Measurements from ENCODE around the gene ATP10A. TPM values are rescaled to one million over a fixed set of nuclear protein-coding genes. Genes with fewer than 3 reads are reported as not detected.
"Not testable (repeated sequence)": the region's sequence is repeated elsewhere in the genome, so short reads cannot be mapped to it uniquely, and the experiment has no call there.

The ATP10A gene
- total RNA-seq, 1 experiment from 2014 or later: 2.0 TPM

- no peaks in the 10 kb centered on the region for H3K27me3 ChIP-seq (ENCODE audit: control insufficient read depth, insufficient read depth, low read length)
- no peak for DNase-seq
- no peak overlapping the region for H3K4me3 ChIP-seq (ENCODE audit: insufficient read depth, low read depth, low read length)
These were observed 99.8 kb downstream of the ATP10A start for GRCh38 chr15:25763331-25763751.

DNA sequence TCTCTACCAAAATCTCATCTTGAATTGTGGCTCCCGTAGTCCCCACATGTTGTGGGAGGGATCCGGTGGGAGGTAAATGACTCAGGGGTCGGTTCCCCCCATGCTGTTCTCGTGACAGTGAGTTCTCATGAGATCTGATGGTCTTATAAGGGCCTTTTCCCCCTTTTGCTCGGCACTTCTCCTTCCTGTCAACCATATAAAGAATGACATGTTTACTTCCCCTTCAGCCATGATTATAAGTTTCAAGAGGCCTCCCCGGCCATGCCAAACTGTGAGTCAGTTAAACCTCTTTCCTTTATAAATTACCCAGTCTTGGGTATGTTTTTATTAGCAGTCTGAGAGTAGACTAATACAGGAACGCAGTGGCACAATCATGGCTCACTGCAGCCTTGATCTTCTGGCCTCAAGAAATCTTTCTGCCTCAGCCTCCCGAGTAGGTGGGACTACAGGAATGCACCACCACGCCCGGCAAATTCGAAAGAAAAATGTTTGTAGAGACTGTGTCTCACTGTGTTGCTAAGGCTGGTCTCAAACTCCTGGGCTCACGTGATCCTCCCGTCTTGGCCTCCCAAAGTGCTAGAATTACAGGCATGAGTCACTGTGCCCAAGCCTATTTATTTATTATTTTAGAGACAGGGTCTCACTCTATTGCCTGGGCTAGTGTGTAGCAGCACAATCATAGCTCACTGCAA lies 101.0 kb downstream of the ATP10A start:
- H3K36me3 ChIP-seq (replicated peaks; ENCODE audit: control insufficient read depth, insufficient read depth, low read length): no peaks in the 10 kb centered on the region
- H3K27me3 ChIP-seq (ENCODE audit: control insufficient read depth, insufficient read depth, low read length): no peaks in the 10 kb centered on the region
- no peak for DNase-seq
- no peak overlapping the region for H3K4me3 ChIP-seq (ENCODE audit: insufficient read depth, low read depth, low read length)

More at GRCh38 chr15:25763331-25763751, 99.8 kb downstream of the ATP10A start:
- no peaks in the 10 kb centered on the region for H3K36me3 ChIP-seq (replicated peaks; ENCODE audit: control insufficient read depth, insufficient read depth, low read length)

- H3K36me3 ChIP-seq (replicated peaks; ENCODE audit: control insufficient read depth, insufficient read depth, low read length): no peaks in the 10 kb centered on the region
- no peak for DNase-seq
- H3K27me3 ChIP-seq (ENCODE audit: control insufficient read depth, insufficient read depth, low read length): no peaks in the 10 kb centered on the region
- no peak overlapping the region for H3K4me3 ChIP-seq (ENCODE audit: insufficient read depth, low read depth, low read length)
These were observed 103.7 kb downstream of the ATP10A start for GRCh38 chr15:25759421-25759820.

DNA sequence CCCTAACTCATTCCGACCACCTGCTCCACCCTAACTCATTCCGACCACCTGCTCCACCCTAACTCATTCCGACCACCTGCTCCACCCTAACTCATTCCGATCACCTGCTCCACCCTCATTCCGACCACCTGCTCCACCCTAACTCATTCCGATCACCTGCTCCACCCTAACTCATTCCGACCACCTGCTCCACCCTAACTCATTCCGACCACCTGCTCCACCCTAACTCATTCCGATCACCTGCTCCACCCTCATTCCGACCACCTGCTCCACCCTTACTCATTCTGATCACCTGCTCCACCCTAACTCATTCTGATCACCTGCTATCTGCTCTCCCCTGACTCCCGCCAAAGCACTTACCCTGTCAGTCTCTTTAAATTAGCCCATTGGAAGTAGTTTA lies 104.5 kb downstream of the ATP10A start:
- not testable (repeated sequence) for DNase-seq; H3K36me3 ChIP-seq (replicated peaks; ENCODE audit: control insufficient read depth, insufficient read depth, low read length); H3K27me3 ChIP-seq (ENCODE audit: control insufficient read depth, insufficient read depth, low read length); H3K4me3 ChIP-seq (ENCODE audit: insufficient read depth, low read depth, low read length)

- DNase-seq: no peak
- no peak overlapping the region for H3K4me3 ChIP-seq (ENCODE audit: insufficient read depth, low read depth, low read length)
- no peaks in the 10 kb centered on the region for H3K27me3 ChIP-seq (ENCODE audit: control insufficient read depth, insufficient read depth, low read length)
- H3K36me3 ChIP-seq (replicated peaks; ENCODE audit: control insufficient read depth, insufficient read depth, low read length): no peaks in the 10 kb centered on the region
These were observed 119.4 kb downstream of the ATP10A start for GRCh38 chr15:25743548-25744275.

DNA sequence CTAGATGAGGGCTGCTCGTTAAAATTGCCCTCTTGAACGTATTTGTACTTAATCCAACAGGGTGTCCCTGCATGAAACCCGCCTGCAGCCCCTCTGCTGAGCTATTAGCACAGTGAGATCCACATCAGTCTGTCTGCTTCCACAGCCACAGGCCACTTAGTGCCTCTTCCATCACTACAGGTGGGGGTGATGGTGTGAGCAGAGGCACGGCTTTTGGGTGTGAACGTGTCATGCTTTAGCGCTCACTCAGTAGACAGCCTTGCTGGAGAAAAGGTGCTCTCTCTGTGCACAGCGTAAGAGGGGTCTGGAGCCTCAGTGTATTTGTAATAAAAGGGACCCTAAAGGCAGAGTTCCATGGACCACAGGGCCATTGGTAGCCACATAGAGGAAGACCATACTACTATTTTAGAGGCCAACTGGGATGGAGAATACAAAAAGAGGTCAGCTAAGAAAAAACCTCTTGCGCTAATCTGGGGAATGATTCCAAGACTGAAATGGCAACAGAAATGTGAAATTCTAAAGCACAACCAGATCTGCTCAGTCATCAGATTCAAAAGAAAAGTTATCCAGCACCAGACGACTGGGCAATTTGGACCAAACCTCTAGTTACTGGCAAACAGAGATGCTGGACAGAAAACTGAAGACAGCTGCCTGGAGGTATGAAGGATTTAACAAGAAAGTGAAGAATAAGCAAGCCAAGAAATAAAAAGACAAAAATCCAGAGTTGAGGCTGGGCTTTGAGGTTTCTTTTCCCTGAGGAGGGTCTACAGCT lies 120.2 kb downstream of the ATP10A start:
- H3K4me3 ChIP-seq (ENCODE audit: insufficient read depth, low read depth, low read length): no peak overlapping the region
- no peak for DNase-seq
- H3K27me3 ChIP-seq (ENCODE audit: control insufficient read depth, insufficient read depth, low read length): no peaks in the 10 kb centered on the region
- no peaks in the 10 kb centered on the region for H3K36me3 ChIP-seq (replicated peaks; ENCODE audit: control insufficient read depth, insufficient read depth, low read length)

GRCh38 chr15:25742041-25742730 lies 120.9 kb downstream of the ATP10A start:
- DNase-seq: no peak
- H3K4me3 ChIP-seq (ENCODE audit: insufficient read depth, low read depth, low read length): no peak overlapping the region
- no peaks in the 10 kb centered on the region for H3K36me3 ChIP-seq (replicated peaks; ENCODE audit: control insufficient read depth, insufficient read depth, low read length)
- H3K27me3 ChIP-seq (ENCODE audit: control insufficient read depth, insufficient read depth, low read length): no peaks in the 10 kb centered on the region

- Histone ChIP-seq H3K27me3 (ENCODE audit: control insufficient read depth, insufficient read depth, low read length) (no peaks in the 10 kb centered on the region), H3K4me3 (ENCODE audit: insufficient read depth, low read depth, low read length) (no peak overlapping the region), H3K36me3 (replicated peaks; ENCODE audit: control insufficient read depth, insufficient read depth, low read length) (no peaks in the 10 kb centered on the region)
- DNase-seq: no peak
These were observed 121.9 kb downstream of the ATP10A start for GRCh38 chr15:25741256-25741580.

- Histone ChIP-seq H3K4me3 (ENCODE audit: insufficient read depth, low read depth, low read length) (no peak overlapping the region), H3K27me3 (ENCODE audit: control insufficient read depth, insufficient read depth, low read length) (no peaks in the 10 kb centered on the region), H3K36me3 (replicated peaks; ENCODE audit: control insufficient read depth, insufficient read depth, low read length) (no peaks in the 10 kb centered on the region)
- DNase-seq: no peak
These were observed 122.5 kb downstream of the ATP10A start for GRCh38 chr15:25740383-25741255.

- no peaks in the 10 kb centered on the region for H3K27me3 ChIP-seq (ENCODE audit: control insufficient read depth, insufficient read depth, low read length)
- no peak overlapping the region for H3K4me3 ChIP-seq (ENCODE audit: insufficient read depth, low read depth, low read length)
- H3K36me3 ChIP-seq (replicated peaks; ENCODE audit: control insufficient read depth, insufficient read depth, low read length): no peaks in the 10 kb centered on the region
- peak; percentile 74 for DNase-seq
These were observed 123.4 kb downstream of the ATP10A start for GRCh38 chr15:25739687-25740121.

GRCh38 chr15:25738171-25738965 lies 124.8 kb downstream of the ATP10A start:
- no peak for DNase-seq
- Histone ChIP-seq H3K36me3 (replicated peaks; ENCODE audit: control insufficient read depth, insufficient read depth, low read length) (no peaks in the 10 kb centered on the region), H3K27me3 (ENCODE audit: control insufficient read depth, insufficient read depth, low read length) (no peaks in the 10 kb centered on the region), H3K4me3 (ENCODE audit: insufficient read depth, low read depth, low read length) (no peak overlapping the region)

DNA sequence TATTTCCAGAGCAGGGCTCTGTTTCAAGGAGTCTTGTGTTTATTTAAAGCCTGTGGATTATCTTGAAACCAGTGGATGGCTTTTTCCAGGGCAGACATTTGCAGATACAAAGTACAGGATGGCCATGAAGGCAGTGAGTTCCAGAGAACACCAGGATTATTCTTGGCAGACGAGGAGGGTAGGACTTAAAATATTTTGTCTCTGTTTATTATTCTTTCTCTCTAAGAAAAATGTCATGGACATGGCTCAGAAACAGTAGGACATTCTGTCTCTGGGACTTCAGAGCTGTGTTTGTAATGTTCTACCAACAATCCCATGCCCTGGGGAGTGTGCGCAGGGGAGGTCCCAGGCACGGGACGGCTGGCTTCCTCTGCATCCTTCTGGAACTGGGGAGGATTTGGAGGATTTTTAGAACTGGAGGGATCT lies 125.9 kb downstream of the ATP10A start:
- Histone ChIP-seq H3K4me3 (ENCODE audit: insufficient read depth, low read depth, low read length) (no peak overlapping the region), H3K36me3 (replicated peaks; ENCODE audit: control insufficient read depth, insufficient read depth, low read length) (no peaks in the 10 kb centered on the region), H3K27me3 (ENCODE audit: control insufficient read depth, insufficient read depth, low read length) (no peaks in the 10 kb centered on the region)
- DNase-seq: no peak

DNA sequence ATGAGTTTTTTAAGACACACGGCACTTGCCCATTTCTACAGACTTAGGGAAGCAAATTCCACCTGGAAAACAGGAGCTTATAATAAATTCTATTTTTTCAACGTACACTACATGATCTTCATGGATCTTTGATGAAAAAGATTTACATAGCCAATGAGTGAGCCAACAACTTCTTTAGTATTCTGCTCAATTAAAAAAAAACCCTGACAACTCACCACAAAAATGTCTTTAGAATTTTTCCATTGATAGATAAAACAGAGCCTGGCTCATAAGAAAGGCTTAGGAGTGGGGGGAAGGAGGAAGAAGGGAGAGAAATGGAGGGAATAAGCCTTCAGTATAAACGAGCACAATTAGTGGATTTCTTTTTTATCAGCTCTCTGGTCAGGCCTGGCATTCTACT lies 126.7 kb downstream of the ATP10A start:
- H3K36me3 ChIP-seq (replicated peaks; ENCODE audit: control insufficient read depth, insufficient read depth, low read length): no peaks in the 10 kb centered on the region
- no peaks in the 10 kb centered on the region for H3K27me3 ChIP-seq (ENCODE audit: control insufficient read depth, insufficient read depth, low read length)
- DNase-seq: no peak
- H3K4me3 ChIP-seq (ENCODE audit: insufficient read depth, low read depth, low read length): no peak overlapping the region

Data from H7 (cell line).